NCI-H1930 (cell line): ENCODE measurements around the gene TPD52L2.
A peak's percentile ranks its signal among the peaks of the same experiment; 100 is the strongest.
"Not testable (repeated sequence)": the region's sequence is repeated elsewhere in the genome, so short reads cannot be mapped to it uniquely, and the experiment has no call there.

Experiments
- DNase-seq, 2 experiments: peaks; one replicate each; lab custom pipeline; 2025; lab: John Stamatoyannopoulos, UW

The TPD52L2 gene

DNA sequence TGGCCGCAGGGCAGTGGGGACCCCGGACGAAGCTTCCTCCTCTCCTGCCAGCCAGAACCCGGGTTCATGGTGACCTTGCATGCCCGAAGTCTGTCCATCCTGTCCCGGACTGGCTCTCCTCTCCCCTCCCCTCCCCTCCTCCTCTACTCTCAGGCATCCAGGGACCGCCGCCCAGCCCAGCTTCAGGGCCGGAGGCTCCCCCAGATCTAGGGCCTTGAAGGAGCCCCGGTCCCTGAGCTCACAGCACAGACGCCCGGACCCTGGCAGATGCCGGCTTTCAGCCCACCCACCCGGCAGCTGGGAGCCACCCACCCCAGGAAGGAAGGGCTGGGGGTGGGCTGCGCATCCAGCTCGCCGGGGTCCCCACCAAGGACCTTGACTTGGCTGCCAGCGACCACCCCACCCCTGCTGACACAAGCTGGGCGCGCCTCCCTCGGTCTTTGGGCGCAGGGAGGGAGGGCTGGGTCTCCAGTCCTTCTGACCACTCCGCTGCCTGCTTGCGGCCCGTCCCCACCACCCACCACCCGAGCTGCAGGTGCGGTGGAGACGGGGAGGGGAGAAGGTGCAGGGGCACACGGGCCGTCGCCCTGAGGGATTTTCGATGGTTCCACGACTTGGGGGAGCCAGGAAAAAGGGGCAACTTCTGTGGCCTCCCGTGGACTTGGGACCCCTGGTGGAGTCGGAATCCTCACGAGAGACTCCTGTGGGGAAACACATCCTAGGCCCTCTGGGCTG, 9.5 kb upstream of the TPD52L2 start:
- DNase-seq: no peak

- DNase-seq: no peak
Measured at GRCh38 chr20:63856098-63856511, 9.0 kb upstream of the TPD52L2 start.

- no peak for DNase-seq
Measured at GRCh38 chr20:63857764-63858392, 7.2 kb upstream of the TPD52L2 start.

GRCh38 chr20:63858393-63859165, 6.5 kb upstream of the TPD52L2 start:
- DNase-seq: no peak

DNA sequence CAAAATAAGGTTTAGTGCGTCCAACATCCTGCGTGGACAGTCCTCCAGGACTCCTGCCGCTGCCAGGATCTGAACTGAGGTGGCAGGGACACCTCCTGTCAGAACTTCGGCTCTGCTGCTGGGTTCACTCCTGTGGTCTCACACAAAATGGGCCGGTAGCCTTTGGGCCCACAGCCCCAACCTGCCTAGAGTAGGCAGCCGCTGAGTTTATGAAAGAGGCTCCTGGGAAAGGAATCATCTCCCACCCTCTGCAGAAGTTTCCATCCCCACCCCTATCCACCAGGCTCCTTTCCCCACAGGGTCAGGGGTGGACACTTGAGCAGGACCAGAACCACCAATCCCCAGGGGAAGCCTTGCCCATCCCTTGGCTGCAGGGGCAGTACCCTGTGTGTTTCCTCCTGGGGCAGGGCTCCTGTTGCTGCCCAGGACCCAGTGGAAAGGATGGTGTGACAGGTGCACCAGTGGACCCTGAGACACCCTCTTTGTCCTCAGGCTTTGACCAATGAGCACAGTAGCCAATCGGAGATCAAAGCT, 5.8 kb upstream of the TPD52L2 start:
- DNase-seq: peak in 1 of 2 experiments; percentile 27

- no peak for DNase-seq
Measured at GRCh38 chr20:63860325-63861051, 4.6 kb upstream of the TPD52L2 start.

GRCh38 chr20:63861365-63861934, 3.6 kb upstream of the TPD52L2 start, which contains the start of gene ABHD16B:
Gene ABHD16B (plus strand): TSS chr20:63861498. CDS start chr20:63861541, 43 bp downstream.
- DNase-seq: no peak

DNA sequence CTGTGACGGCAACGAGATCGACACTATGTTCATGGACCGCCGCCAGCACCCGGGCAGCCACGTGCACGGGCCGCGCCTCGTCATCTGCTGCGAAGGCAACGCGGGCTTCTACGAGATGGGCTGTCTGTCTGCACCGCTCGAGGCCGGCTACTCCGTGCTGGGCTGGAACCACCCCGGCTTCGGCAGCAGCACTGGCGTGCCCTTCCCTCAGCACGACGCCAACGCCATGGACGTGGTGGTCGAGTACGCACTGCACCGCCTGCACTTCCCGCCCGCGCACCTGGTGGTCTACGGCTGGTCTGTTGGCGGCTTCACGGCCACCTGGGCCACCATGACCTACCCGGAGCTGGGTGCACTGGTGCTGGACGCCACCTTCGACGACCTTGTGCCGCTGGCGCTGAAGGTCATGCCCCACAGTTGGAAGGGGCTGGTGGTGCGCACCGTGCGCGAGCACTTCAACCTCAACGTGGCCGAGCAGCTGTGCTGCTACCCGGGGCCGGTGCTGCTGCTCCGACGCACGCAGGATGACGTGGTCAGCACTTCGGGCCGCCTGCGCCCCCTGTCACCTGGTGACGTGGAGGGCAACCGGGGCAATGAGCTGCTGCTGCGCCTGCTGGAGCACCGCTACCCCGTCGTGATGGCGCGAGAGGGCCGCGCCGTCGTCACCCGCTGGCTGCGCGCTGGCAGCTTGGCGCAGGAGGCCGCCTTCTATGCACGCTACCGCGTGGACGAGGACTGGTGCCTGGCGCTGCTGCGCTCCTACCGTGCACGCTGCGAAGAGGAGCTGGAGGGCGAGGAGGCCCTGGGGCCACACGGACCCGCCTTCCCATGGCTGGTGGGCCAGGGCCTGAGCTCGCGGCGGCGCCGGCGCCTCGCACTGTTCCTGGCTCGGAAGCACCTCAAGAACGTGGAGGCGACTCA, 2.8 kb upstream of the TPD52L2 start:
- no peak for DNase-seq

- DNase-seq: no peak
Measured at GRCh38 chr20:63863021-63863797, 1.9 kb upstream of the TPD52L2 start.

GRCh38 chr20:63863798-63864544, 1.1 kb upstream of the TPD52L2 start:
- DNase-seq: peak; percentile 70 to 86

- no peak for DNase-seq
Measured at GRCh38 chr20:63864545-63864977, 509 bp upstream of the TPD52L2 start.

DNA sequence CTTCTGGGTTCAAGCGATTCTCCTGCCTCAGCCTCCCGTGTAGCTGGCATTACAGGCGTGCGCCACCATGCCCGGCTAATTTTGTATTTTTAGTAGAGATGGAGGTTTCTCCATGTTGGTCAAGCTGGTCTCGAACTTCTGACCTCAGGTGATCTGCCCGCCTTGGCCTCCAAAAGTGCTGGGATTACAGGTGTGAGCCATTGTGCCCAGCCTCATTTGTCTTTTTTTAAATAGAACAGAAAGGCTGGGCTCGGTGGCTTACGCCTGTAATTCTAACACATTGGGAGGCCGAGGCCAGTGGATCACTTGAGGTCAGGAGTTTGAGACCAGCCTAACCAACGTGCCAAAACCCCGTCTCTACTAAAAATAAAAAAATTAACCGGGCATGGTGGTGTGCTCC, 2.0 kb downstream of the TPD52L2 start:
- DNase-seq: not testable (repeated sequence)

GRCh38 chr20:63868264-63868663, 3.2 kb downstream of the TPD52L2 start:
- no peak for DNase-seq

GRCh38 chr20:63873477-63873971, 8.5 kb downstream of the TPD52L2 start:
- DNase-seq: no peak

DNA sequence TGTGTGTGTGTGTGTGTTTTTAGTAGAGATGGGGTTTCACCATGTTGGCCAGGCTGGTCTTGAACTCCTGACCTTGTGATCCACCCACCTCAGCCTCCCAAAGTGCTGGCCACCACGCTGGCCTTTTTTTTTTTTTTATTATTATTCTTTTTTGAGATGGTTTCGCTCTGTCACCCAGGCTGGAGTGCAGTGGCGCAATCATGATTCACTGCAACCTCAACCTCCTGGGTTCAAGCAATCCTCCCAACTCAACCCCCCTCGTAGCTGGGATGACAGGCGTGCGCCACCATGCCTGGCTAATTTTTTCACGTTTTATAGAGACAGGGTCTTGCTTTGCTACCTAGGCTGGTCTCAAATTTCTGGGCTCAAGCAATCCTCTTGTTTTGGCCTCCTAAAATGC, 9.2 kb downstream of the TPD52L2 start:
- DNase-seq: not testable (repeated sequence)

GRCh38 chr20:63876489-63877036, 11.5 kb downstream of the TPD52L2 start:
- no peak for DNase-seq

DNA sequence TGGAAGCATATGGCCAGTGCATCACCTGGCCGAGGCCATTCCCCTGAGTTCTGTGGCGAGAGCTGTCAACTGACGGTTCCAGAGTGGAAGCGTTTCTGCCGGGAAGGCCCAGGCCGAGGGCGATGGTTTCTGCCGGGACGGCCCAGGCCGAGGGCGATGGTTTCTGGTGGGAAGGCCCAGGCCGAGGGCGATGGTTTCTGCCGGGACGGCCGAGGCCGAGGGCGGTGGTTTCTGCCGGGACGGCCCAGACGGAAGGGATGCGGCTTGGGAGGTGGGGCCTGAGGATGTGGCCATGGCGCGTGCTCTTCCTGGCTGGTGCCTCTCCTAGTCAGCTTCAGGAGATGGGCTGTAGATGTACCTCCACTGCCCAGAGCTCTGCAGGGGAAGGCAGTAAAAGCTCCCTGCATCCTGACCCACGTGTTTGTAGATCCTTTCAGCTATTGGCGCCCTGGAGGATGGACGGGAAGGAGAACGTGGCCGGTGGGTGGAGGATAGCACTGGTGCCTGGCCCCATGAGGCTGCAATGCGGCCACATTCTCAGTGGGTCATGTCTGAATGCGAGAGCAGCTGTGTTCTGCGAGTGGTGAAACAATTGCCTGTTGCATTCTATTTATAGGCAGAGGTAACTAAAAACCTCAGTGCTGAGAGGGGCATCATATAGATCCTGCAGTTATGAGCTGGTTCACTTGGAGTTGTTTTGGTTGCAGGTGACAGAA, 12.8 kb downstream of the TPD52L2 start:
- DNase-seq: no peak
